Suprapubic skin (tissue), 4 donors: Measurements from ENCODE around the gene RYR3. TPM values are rescaled to one million over a fixed set of nuclear protein-coding genes. Genes with fewer than 3 reads are reported as not detected.

Source experiments
- DNase-seq, 2 donors: peaks; one replicate each; pipeline ENCODE4 v3.0.0-alpha.2; 2019; ENCODE audit warnings: low spot score in 2 of 2
- H3K27ac ChIP-seq: fragments of 200-600 bp; sonication (generic); one replicate; pipeline ENCODE4 v1.5.1; 2019
- H3K27me3 ChIP-seq: fragments of 200-600 bp; sonication (generic); one replicate; pipeline ENCODE4 v1.5.1; 2019
- H3K36me3 ChIP-seq: fragments of 200-600 bp; sonication (generic); one replicate; pipeline ENCODE4 v1.5.1; 2019
- H3K4me1 ChIP-seq: fragments of 200-600 bp; sonication (generic); one replicate; pipeline ENCODE4 v1.5.1; 2019
- H3K4me3 ChIP-seq: fragments of 200-600 bp; sonication (generic); one replicate; pipeline ENCODE4 v1.5.1; 2019; ENCODE audit warnings: mild to moderate bottlenecking
- H3K9me3 ChIP-seq: fragments of 200-600 bp; sonication (generic); one replicate; pipeline ENCODE4 v1.5.1; 2019
- EP300 ChIP-seq: sonication (generic); formaldehyde crosslinking; IDR thresholded peaks from one replicate; pipeline ENCODE4 v1.6.1; 2017; ENCODE audit warnings: antibody characterized with exemption
- POLR2A ChIP-seq, 2 donors: fragments of 450-650 bp; IDR thresholded peaks; one replicate each; pipeline ENCODE4 v1.6.1; 2017; ENCODE audit warnings: antibody characterized with exemption in 2 of 2, mild to moderate bottlenecking in 2 of 2, moderate library complexity in 2 of 2
- POLR2AphosphoS5 ChIP-seq, 3 donors: sonication (generic); formaldehyde crosslinking; IDR thresholded peaks; one replicate each; pipeline ENCODE4 v1.6.1; 2017; ENCODE audit warnings: antibody characterized with exemption in 3 of 3
- WGBS: methylation state at CpG from one replicate; pipeline ENCODE4 v1.1.5; 2018; 5-methylcytosine and 5-hydroxymethylcytosine counted together
- total RNA-seq, 4 donors: library from RNA; depleted of rRNA; stranded (reverse); fragments of >200 nt; gene quantifications; one replicate each; pipeline ENCODE4 v1.1.0, GENCODE V29; 2016
- TF ChIP-seq, protein P1 (sequence below), 2 donors: fragments of 200-600 bp in 1 of 2; fragments of 450-650 bp in 1 of 2; sonication (generic) in 1 of 2; IDR thresholded peaks; one replicate each; pipeline ENCODE4 v1.5.1; 2016 to 2019; ENCODE audit warnings: antibody characterized with exemption in 2 of 2, mild to moderate bottlenecking in 1 of 2, moderate library complexity in 1 of 2

RYR3 gene
- total RNA-seq, 4 donors from 2014 or later: 0.38 to 2.0 (median 0.80) TPM

DNA sequence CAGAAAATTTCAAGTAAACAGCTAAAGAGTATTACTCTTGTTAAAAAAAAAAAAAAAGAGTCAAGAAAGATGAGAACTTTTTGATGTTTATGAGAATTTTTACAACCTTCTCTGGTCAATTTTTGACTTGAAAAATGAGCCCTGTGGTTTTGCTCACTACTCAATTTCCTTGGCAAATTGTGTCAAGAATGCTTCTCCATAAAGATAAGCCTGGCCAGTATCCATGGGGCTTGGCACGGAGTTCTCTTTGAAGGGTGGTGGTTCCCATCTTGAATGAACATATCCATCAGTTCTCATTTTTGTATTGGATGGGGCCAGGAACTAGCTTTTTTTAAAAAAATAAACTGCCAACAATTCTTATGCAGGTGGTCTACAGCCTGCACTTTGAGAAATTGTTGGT lies 179.9 kb downstream of the RYR3 start:
- Histone ChIP-seq H3K4me3 (no peak overlapping the region), H3K27me3 (no peaks in the 10 kb centered on the region), H3K27ac (no peak overlapping the region), H3K9me3 (no peaks in the 10 kb centered on the region), H3K4me1 (no peaks in the 10 kb centered on the region), H3K36me3 (no peaks in the 10 kb centered on the region)
- TF ChIP-seq, protein P1, sequence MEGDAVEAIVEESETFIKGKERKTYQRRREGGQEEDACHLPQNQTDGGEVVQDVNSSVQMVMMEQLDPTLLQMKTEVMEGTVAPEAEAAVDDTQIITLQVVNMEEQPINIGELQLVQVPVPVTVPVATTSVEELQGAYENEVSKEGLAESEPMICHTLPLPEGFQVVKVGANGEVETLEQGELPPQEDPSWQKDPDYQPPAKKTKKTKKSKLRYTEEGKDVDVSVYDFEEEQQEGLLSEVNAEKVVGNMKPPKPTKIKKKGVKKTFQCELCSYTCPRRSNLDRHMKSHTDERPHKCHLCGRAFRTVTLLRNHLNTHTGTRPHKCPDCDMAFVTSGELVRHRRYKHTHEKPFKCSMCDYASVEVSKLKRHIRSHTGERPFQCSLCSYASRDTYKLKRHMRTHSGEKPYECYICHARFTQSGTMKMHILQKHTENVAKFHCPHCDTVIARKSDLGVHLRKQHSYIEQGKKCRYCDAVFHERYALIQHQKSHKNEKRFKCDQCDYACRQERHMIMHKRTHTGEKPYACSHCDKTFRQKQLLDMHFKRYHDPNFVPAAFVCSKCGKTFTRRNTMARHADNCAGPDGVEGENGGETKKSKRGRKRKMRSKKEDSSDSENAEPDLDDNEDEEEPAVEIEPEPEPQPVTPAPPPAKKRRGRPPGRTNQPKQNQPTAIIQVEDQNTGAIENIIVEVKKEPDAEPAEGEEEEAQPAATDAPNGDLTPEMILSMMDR (IDR thresholded peaks at IDR 0.05): no peak
- TF ChIP-seq POLR2A (IDR thresholded peaks at IDR 0.05): no peak
- no peak for TF ChIP-seq POLR2AphosphoS5 (IDR thresholded peaks at IDR 0.05)
- no peak for TF ChIP-seq EP300
- 56% methylated on average over 1 of the region's 1 CpG for WGBS
- DNase-seq: no peak

DNA sequence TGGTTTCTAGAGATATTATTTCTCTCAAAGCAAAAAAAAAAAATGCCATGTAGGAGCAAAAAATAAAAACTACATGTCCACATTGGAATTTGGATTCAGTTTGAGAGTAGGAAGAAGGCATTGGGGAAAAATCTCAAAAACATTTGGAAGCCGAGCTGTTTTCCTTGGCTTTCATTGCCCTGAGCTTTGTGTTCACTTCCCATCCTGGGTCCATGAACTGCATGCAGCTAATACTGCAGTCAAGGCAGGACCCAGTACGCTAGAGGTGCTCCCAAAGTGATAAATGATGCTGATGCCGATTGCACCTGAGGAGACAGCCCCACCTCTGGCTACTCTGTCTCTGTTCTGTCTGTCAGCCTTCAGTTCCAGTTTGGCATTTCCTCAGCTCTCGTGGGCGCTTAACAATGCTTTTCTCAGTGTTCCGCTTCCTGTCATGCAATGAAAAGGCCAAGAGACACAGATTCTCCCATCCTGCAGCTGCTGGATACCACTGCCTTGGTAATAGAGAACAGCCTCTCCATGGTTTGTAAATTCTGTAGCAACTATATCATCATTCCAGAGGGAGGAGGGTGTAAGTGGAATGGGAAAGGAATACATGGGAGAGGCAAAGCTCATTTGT lies 181.8 kb downstream of the RYR3 start:
- no peak for DNase-seq
- no peak overlapping the region for H3K27ac ChIP-seq
- no peaks in the 10 kb centered on the region for H3K4me1 ChIP-seq
- 52% methylated on average over 6 of the region's 6 CpGs for WGBS
- H3K27me3 ChIP-seq: no peaks in the 10 kb centered on the region
- no peaks in the 10 kb centered on the region for H3K9me3 ChIP-seq
- H3K36me3 ChIP-seq: no peaks in the 10 kb centered on the region
- TF ChIP-seq POLR2A (IDR thresholded peaks at IDR 0.05) (no peak), POLR2AphosphoS5 (IDR thresholded peaks at IDR 0.05) (no peak), EP300 (no peak)
- TF ChIP-seq, protein P1 (IDR thresholded peaks at IDR 0.05): no peak
- H3K4me3 ChIP-seq: no peak overlapping the region

DNA sequence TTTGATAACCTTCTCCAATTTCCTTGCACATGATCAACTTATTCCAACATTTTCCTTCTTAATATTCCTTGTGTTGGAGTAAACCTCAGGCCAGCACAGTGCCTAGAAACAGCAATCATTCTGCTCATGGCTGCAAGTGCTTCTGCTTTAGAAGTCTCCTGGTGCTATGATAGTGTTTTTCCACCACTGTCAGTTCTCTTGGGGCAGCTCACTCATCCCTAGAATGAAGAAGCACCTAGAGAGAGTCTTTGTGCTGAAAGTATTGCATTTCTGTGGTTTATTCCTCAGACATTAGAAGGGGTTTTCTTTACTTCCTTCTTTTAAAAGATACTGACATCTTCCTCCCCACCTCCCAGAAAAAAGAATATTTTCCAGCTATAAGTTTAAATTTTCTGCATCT lies 183.5 kb downstream of the RYR3 start:
- Histone ChIP-seq H3K27me3 (no peaks in the 10 kb centered on the region), H3K36me3 (no peaks in the 10 kb centered on the region), H3K4me1 (no peaks in the 10 kb centered on the region), H3K27ac (no peak overlapping the region), H3K4me3 (no peak overlapping the region), H3K9me3 (no peaks in the 10 kb centered on the region)
- no peak for TF ChIP-seq EP300
- TF ChIP-seq, protein P1 (IDR thresholded peaks at IDR 0.05): no peak
- TF ChIP-seq POLR2AphosphoS5 (IDR thresholded peaks at IDR 0.05): no peak
- no peak for TF ChIP-seq POLR2A (IDR thresholded peaks at IDR 0.05)
- DNase-seq: no peak

DNA sequence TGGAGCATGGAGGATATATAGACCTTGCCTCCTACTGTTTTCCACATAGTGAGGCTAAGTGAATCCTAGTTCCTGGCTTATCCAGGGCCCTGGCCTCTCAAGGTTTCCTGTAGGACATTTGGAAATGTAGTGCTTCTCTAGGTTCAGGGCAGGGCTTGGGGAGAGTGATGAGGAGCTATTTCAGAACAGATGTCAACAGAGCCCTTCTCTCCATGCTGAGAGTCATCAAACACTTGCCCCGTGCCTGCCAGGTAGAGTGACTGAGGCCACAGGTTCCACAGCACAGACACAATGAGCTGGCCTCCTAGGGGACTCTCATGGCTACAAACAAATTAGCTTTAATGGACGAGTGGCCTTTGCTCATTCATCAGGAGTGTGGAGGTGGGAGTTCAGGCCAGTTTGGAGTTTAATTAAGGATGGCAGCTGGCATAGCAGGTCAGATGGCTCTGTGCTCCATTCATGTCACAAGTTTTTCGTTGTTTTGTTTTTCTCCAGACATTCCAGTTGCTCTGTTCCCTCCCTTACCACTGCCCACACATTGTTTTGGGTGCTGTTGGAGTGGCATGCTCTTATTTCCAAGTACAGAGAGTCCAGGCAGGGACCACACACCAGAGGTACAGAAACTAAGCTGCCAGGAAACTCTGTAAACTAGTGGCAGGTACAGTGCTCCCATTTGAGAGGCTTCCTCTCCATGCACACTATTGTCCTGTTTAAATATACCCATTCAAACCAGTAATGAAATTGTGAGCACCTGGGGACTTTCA lies 189.8 kb downstream of the RYR3 start:
- Histone ChIP-seq H3K4me1 (no peaks in the 10 kb centered on the region), H3K4me3 (no peak overlapping the region), H3K27ac (no peak overlapping the region), H3K36me3 (no peaks in the 10 kb centered on the region), H3K9me3 (no peaks in the 10 kb centered on the region), H3K27me3 (no peaks in the 10 kb centered on the region)
- TF ChIP-seq POLR2AphosphoS5 (IDR thresholded peaks at IDR 0.05) (no peak), EP300 (no peak), POLR2A (IDR thresholded peaks at IDR 0.05) (no peak)
- TF ChIP-seq, protein P1 (IDR thresholded peaks at IDR 0.05): no peak
- WGBS: 73% methylated on average over 3 of the region's 3 CpGs
- no peak for DNase-seq

DNA sequence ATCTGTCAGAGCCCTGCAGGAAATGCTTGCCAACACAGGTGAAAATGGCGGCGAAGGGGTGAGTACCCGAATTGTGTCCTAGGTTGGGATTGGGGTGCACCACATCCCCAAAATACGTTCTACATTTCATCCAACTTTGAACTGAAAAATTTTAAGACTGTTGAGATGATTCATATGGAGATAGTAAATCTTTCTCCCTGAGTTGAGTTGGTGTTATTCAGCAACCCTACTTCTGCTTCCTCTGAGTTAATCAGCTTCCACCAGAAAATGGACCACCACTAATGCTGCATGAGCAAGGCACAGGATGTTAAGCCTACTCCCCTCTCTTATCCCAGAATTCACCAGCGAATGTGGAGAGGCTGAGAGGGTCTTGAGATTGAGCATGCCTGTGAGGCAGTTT lies 192.9 kb downstream of the RYR3 start:
- Histone ChIP-seq H3K36me3 (no peaks in the 10 kb centered on the region), H3K4me1 (no peaks in the 10 kb centered on the region), H3K27me3 (no peaks in the 10 kb centered on the region), H3K9me3 (no peaks in the 10 kb centered on the region), H3K27ac (no peak overlapping the region), H3K4me3 (no peak overlapping the region)
- TF ChIP-seq POLR2A (IDR thresholded peaks at IDR 0.05): no peak
- TF ChIP-seq, protein P1 (IDR thresholded peaks at IDR 0.05): no peak
- no peak for TF ChIP-seq EP300
- no peak for TF ChIP-seq POLR2AphosphoS5 (IDR thresholded peaks at IDR 0.05)
- no peak for DNase-seq
- 73% methylated on average over 5 of the region's 5 CpGs for WGBS
